Gastrocnemius medialis (tissue), 4 donors: Measurements from ENCODE around the gene SLC38A2. TPM values are rescaled to one million over a fixed set of nuclear protein-coding genes. Genes with fewer than 3 reads are reported as not detected.

Experiments
- ATAC-seq, 2 donors: fragments of 150-250 bp; one replicate each; pipeline ENCODE4 v1.9.1; 2016
- DNase-seq, 2 donors: peaks; one replicate each; pipeline ENCODE4 v3.0.0-alpha.2; 2019
- H3K27ac ChIP-seq, 4 donors: fragments of 200-600 bp; sonication (generic); 1 replicate in 1 of 4; 2 replicates in 3 of 4; pipeline ENCODE4 v1.5.1; 2016 to 2018; ENCODE audit warnings: mild to moderate bottlenecking in 2 of 4, moderate library complexity in 1 of 4
- H3K27me3 ChIP-seq, 3 donors: fragments of 200-600 bp; sonication (generic) in 2 of 3; 1 replicate in 1 of 3; 2 replicates in 2 of 3; pipeline versions ENCODE4 v1.5.1 to v1.6.0; 2016 to 2019; ENCODE audit warnings: mild to moderate bottlenecking in 1 of 3, moderate library complexity in 1 of 3
- H3K36me3 ChIP-seq, 2 donors: fragments of 200-600 bp; sonication (generic) in 1 of 2; one replicate each; pipeline ENCODE4 v1.5.1; 2017 to 2018
- H3K4me1 ChIP-seq, 2 donors: fragments of 200-600 bp; sonication (generic) in 1 of 2; one replicate each; pipeline ENCODE4 v1.5.1; 2016 to 2017; ENCODE audit warnings: mild to moderate bottlenecking in 2 of 2
- H3K4me3 ChIP-seq, 4 donors: fragments of 200-600 bp; sonication (generic) in 3 of 4; 1 replicate in 1 of 4; 2 replicates in 3 of 4; pipeline ENCODE4 v1.5.1; 2016 to 2019; ENCODE audit warnings: mild to moderate bottlenecking in 2 of 4
- H3K9me3 ChIP-seq, 3 donors: fragments of 200-600 bp; sonication (generic) in 2 of 3; 1 replicate in 1 of 3; 2 replicates in 2 of 3; pipeline ENCODE4 v1.5.1; 2016 to 2019
- CTCF ChIP-seq, 5 experiments: fragments of 450-650 bp in 3 of 5; fragments of 200-600 bp in 2 of 5; sonication (generic) in 2 of 5; IDR thresholded peaks in 4 of 5; conservative IDR thresholded peaks in 1 of 5; 1 replicate in 4 of 5; 2 replicates in 1 of 5; pipeline ENCODE4 v1.5.1; 2016 to 2019; ENCODE audit warnings: antibody characterized with exemption in 5 of 5, mild to moderate bottlenecking in 3 of 5, moderate library complexity in 3 of 5
- POLR2A ChIP-seq, 2 donors: fragments of 450-650 bp; IDR thresholded peaks; one replicate each; pipeline ENCODE4 v1.6.1; 2017; ENCODE audit warnings: antibody characterized with exemption in 2 of 2, mild to moderate bottlenecking in 2 of 2, moderate library complexity in 2 of 2
- in situ Hi-C, 4 donors: fragments of 200-750 bp; cut with MboI; loops; one replicate each; pipeline versions ENCODE4 v1.15.0 to v1.8.0; 2017; ENCODE audit warnings: low sequenced_read_pairs in 4 of 4
- intact Hi-C: fragments of 100-400 bp; cut with DNase I; formaldehyde crosslinking; loops from one replicate; pipeline ENCODE4 v1.15.1; 2023; ENCODE audit warnings: low total_unique reads
- total RNA-seq, 4 donors: library from RNA; depleted of rRNA; stranded (reverse); fragments of >200 nt; gene quantifications; one replicate each; pipeline versions ENCODE4 v1.1.0 to v1.2.3, GENCODE V29; 2016

The SLC38A2 gene
- total RNA-seq, result 100 to 1,000 TPM; 260 to 853 (median 400) TPM

GRCh38 chr12:46372544-46373300 lies at the start of gene SLC38A2:
TSS of gene SLC38A2 (minus strand) at chr12:46372773. CDS start at chr12:46371293, 1,480 bp downstream.
- intact Hi-C loops, result loop anchor here (1.0 to 5.0 kb wide), 6 partner anchors 11 to 590 kb away; partner anchors contain the start of genes SCAF11 and SLC38A1
- H3K4me3 ChIP-seq, result peak within 1 kb of the TSS; percentile 68 to 87 (median 80)
- peak within 1 kb of the TSS; percentile 93 to 97 (median 95) for H3K27ac ChIP-seq
- peak; percentile 97 to 98 for DNase-seq
- H3K4me1 ChIP-seq, result peaks cover 37 to 45% of the 10 kb centered on the region in 2 donors
- TF ChIP-seq CTCF (IDR thresholded peaks at IDR 0.05 in 4 of 5, conservative IDR thresholded peaks at IDR 0.05 in 1 of 5) (no peak), POLR2A (IDR thresholded peaks at IDR 0.05) (peak; percentile 100)
- ATAC-seq, result peak; percentile 69 to 71
- no peaks in the 10 kb centered on the region for H3K27me3 ChIP-seq
- in situ Hi-C loops, result loop anchor here in 2 of 4 donors (25.0 kb wide), 2 partner anchors 290 to 385 kb away; partner anchors contain the start of gene SCAF11 (in 1 of the 2)
- H3K9me3 ChIP-seq, result no peaks in the 10 kb centered on the region
- peaks cover 2 to 39% of the 10 kb centered on the region in 2 donors for H3K36me3 ChIP-seq

- in situ Hi-C loops, result no loop called here
- ATAC-seq, result no peak
- no peaks in the 10 kb centered on the region for H3K36me3 ChIP-seq
Observed at GRCh38 chr12:46419675-46420074, 47.1 kb upstream of the SLC38A2 start.

GRCh38 chr12:46415552-46415951 lies 43.0 kb upstream of the SLC38A2 start:
- ATAC-seq, result no peak
- no peak overlapping the region for H3K27ac ChIP-seq
- peaks cover 12 to 20% of the 10 kb centered on the region in 2 donors for H3K4me1 ChIP-seq
- no peaks in the 10 kb centered on the region for H3K27me3 ChIP-seq
- no peaks in the 10 kb centered on the region for H3K36me3 ChIP-seq
- no peak for DNase-seq
- no peak overlapping the region for H3K4me3 ChIP-seq
- no peaks in the 10 kb centered on the region for H3K9me3 ChIP-seq
- intact Hi-C loops (no loop called here), in situ Hi-C loops (no loop called here)
- no peak for TF ChIP-seq CTCF (IDR thresholded peaks at IDR 0.05 in 4 of 5, conservative IDR thresholded peaks at IDR 0.05 in 1 of 5)
- TF ChIP-seq POLR2A (IDR thresholded peaks at IDR 0.05), result no peak

More at GRCh38 chr12:46419675-46420074, 47.1 kb upstream of the SLC38A2 start:
- Histone ChIP-seq H3K27me3 (no peaks in the 10 kb centered on the region), H3K4me3 (no peak overlapping the region), H3K9me3 (no peaks in the 10 kb centered on the region), H3K4me1 (peaks cover 6 to 8% of the 10 kb centered on the region in 2 donors), H3K27ac (no peak overlapping the region)
- no peak for DNase-seq
- intact Hi-C loops, result no loop called here
- TF ChIP-seq CTCF (IDR thresholded peaks at IDR 0.05 in 4 of 5, conservative IDR thresholded peaks at IDR 0.05 in 1 of 5) (no peak), POLR2A (IDR thresholded peaks at IDR 0.05) (no peak)

- in situ Hi-C loops, result no loop called here
- intact Hi-C loops, result no loop called here
Observed at GRCh38 chr12:46414591-46415268, 42.2 kb upstream of the SLC38A2 start.

More at GRCh38 chr12:46414591-46415268, 42.2 kb upstream of the SLC38A2 start:
- no peak for TF ChIP-seq CTCF (IDR thresholded peaks at IDR 0.05 in 4 of 5, conservative IDR thresholded peaks at IDR 0.05 in 1 of 5)
- TF ChIP-seq POLR2A (IDR thresholded peaks at IDR 0.05), result no peak
- H3K27ac ChIP-seq, result no peak overlapping the region
- no peaks in the 10 kb centered on the region for H3K36me3 ChIP-seq
- no peak for DNase-seq
- no peaks in the 10 kb centered on the region for H3K27me3 ChIP-seq
- H3K4me3 ChIP-seq, result no peak overlapping the region
- no peaks in the 10 kb centered on the region for H3K9me3 ChIP-seq
- ATAC-seq, result no peak
- peaks cover 20 to 28% of the 10 kb centered on the region in 2 donors for H3K4me1 ChIP-seq
